Testis (tissue), 3 donors: ENCODE data around the gene E2F2. TPM values are rescaled to one million over a fixed set of nuclear protein-coding genes. Genes with fewer than 3 reads are reported as not detected.
A peak's percentile ranks its signal among the peaks of the same experiment; 100 is the strongest.

ENCODE experiments used
- DNase-seq: peaks from one replicate; pipeline ENCODE4 v3.0.0-alpha.2; 2019
- H3K27ac ChIP-seq, 2 donors: fragments of 200-600 bp; sonication (generic); one replicate each; pipeline ENCODE4 v1.5.1; 2019
- H3K27me3 ChIP-seq: fragments of 200-600 bp; sonication (generic); one replicate; pipeline ENCODE4 v1.5.1; 2019
- H3K36me3 ChIP-seq: fragments of 200-600 bp; sonication (generic); one replicate; pipeline ENCODE4 v1.5.1; 2017; ENCODE audit warnings: low read depth; ENCODE audit errors: missing control alignments
- H3K4me1 ChIP-seq: fragments of 200-600 bp; sonication (generic); one replicate; pipeline ENCODE4 v1.5.1; 2019
- H3K4me3 ChIP-seq, 2 donors: fragments of 200-600 bp; sonication (generic); one replicate each; pipeline ENCODE4 v1.5.1; 2017 to 2019
- H3K9me3 ChIP-seq: fragments of 200-600 bp; sonication (generic); one replicate; pipeline ENCODE4 v1.5.1; 2017
- POLR2A ChIP-seq: fragments of 450-650 bp; IDR thresholded peaks from one replicate; pipeline ENCODE4 v1.6.1; 2017; ENCODE audit warnings: antibody characterized with exemption, mild to moderate bottlenecking, moderate library complexity
- WGBS, 2 donors: methylation state at CpG; one replicate each; pipeline ENCODE4 v1.1.5; 2018; 5-methylcytosine and 5-hydroxymethylcytosine counted together
- intact Hi-C: fragments of 100-400 bp; cut with DNase I; formaldehyde crosslinking; loops from one replicate; pipeline ENCODE4 v1.15.1; 2023; ENCODE audit warnings: low total_unique reads
- polyA plus RNA-seq: library from polyadenylated mRNA; stranded (reverse); fragments of 350-450 nt; fragmentation: Illumina TruSeq; extraction: RNeasy Lipid Tissue Mini Kit (QIAGEN cat#74804); gene quantifications from one replicate; pipeline ENCODE4 v1.2.3, GENCODE V29; 2014; ENCODE audit warnings: low read depth, low replicate concordance; ENCODE audit not compliant: insufficient read depth
- total RNA-seq, 2 donors: library from RNA; depleted of rRNA; stranded (reverse); fragments of >200 nt; gene quantifications; one replicate each; pipeline ENCODE4 v1.2.3, GENCODE V29; 2016
- TF ChIP-seq, protein P1 (sequence below), 3 experiments: fragments of 450-650 bp in 2 of 3; fragments of 200-600 bp in 1 of 3; sonication (generic) in 1 of 3; IDR thresholded peaks; one replicate each; pipeline ENCODE4 v1.5.1; 2016 to 2019; ENCODE audit warnings: antibody characterized with exemption in 3 of 3, mild to moderate bottlenecking in 2 of 3, moderate library complexity in 1 of 3

E2F2 gene
- total and polyA plus RNA-seq, 3 donors from 2014 or later: 4.2 to 6.6 (median 4.8) TPM

DNA sequence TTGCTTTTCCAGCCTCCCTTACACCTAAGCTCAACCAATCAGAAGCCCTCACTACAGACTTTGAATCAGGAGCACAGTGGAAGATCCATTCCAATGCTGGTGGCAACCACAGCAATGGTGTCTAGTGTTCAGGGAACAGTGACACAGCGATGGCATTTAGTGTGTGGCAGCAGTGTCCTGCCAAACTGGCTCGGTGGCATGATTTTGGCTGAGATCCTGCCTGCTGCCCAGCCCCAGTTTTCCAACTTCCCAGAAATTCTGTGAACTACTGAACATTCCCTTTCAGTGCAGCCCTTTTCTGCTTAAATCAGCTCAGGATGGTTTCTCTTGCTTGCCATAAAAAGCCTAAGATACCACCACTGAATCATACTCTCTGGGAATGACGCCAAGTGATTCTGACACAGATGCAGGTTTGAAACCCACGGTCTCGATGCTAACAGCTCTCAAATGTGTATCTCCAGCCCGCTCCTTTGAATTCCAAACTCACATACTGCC lies 55.9 kb downstream of the E2F2 start:
- peaks cover 10% of the 10 kb centered on the region for H3K4me1 ChIP-seq
- H3K36me3 ChIP-seq: no peaks in the 10 kb centered on the region
- H3K4me3 ChIP-seq: no peak overlapping the region
- intact Hi-C loops: no loop called here
- WGBS, 2 donors: 67 to 79% methylated on average over 4 to 6 of the region's 6 CpGs
- H3K27me3 ChIP-seq: no peaks in the 10 kb centered on the region
- TF ChIP-seq, protein P1, sequence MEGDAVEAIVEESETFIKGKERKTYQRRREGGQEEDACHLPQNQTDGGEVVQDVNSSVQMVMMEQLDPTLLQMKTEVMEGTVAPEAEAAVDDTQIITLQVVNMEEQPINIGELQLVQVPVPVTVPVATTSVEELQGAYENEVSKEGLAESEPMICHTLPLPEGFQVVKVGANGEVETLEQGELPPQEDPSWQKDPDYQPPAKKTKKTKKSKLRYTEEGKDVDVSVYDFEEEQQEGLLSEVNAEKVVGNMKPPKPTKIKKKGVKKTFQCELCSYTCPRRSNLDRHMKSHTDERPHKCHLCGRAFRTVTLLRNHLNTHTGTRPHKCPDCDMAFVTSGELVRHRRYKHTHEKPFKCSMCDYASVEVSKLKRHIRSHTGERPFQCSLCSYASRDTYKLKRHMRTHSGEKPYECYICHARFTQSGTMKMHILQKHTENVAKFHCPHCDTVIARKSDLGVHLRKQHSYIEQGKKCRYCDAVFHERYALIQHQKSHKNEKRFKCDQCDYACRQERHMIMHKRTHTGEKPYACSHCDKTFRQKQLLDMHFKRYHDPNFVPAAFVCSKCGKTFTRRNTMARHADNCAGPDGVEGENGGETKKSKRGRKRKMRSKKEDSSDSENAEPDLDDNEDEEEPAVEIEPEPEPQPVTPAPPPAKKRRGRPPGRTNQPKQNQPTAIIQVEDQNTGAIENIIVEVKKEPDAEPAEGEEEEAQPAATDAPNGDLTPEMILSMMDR (IDR thresholded peaks at IDR 0.05): no peak
- TF ChIP-seq POLR2A: no peak
- no peak for DNase-seq
- no peaks in the 10 kb centered on the region for H3K9me3 ChIP-seq
- H3K27ac ChIP-seq: no peak overlapping the region

- 66 to 83% methylated on average over 3 to 6 of the region's 6 CpGs for WGBS, 2 donors
- DNase-seq: no peak
- intact Hi-C loops: no loop called here
- H3K27ac ChIP-seq: peak overlapping the region in 1 of 2 donors; percentile 12
- H3K4me1 ChIP-seq: peaks cover 7% of the 10 kb centered on the region
- no peaks in the 10 kb centered on the region for H3K9me3 ChIP-seq
- H3K36me3 ChIP-seq: no peaks in the 10 kb centered on the region
- H3K27me3 ChIP-seq: no peaks in the 10 kb centered on the region
- no peak overlapping the region for H3K4me3 ChIP-seq
- TF ChIP-seq, protein P1 (IDR thresholded peaks at IDR 0.05): no peak
- no peak for TF ChIP-seq POLR2A
Observed at GRCh38 chr1:23473037-23473800, 57.8 kb downstream of the E2F2 start.

GRCh38 chr1:23472351-23473036 lies 58.5 kb downstream of the E2F2 start:
- no peaks in the 10 kb centered on the region for H3K9me3 ChIP-seq
- H3K4me1 ChIP-seq: peaks cover 7% of the 10 kb centered on the region
- intact Hi-C loops: no loop called here
- TF ChIP-seq, protein P1 (IDR thresholded peaks at IDR 0.05): no peak
- no peak for TF ChIP-seq POLR2A
- no peak overlapping the region for H3K4me3 ChIP-seq
- no peak overlapping the region for H3K27ac ChIP-seq
- no peak for DNase-seq
- H3K27me3 ChIP-seq: no peaks in the 10 kb centered on the region
- WGBS, 2 donors: 83 to 84% methylated on average over 5 of the region's 5 CpGs
- no peaks in the 10 kb centered on the region for H3K36me3 ChIP-seq

GRCh38 chr1:23471473-23472075 lies 59.5 kb downstream of the E2F2 start:
- intact Hi-C loops: no loop called here
- no peaks in the 10 kb centered on the region for H3K9me3 ChIP-seq
- H3K27me3 ChIP-seq: no peaks in the 10 kb centered on the region
- H3K4me1 ChIP-seq: peaks cover 7% of the 10 kb centered on the region
- H3K36me3 ChIP-seq: no peaks in the 10 kb centered on the region
- WGBS, 2 donors: 70 to 72% methylated on average over 4 of the region's 4 CpGs
- H3K4me3 ChIP-seq: no peak overlapping the region
- TF ChIP-seq, protein P1 (IDR thresholded peaks at IDR 0.05): no peak
- TF ChIP-seq POLR2A: no peak
- no peak for DNase-seq
- H3K27ac ChIP-seq: peak overlapping the region in 1 of 2 donors; percentile 39
